NCI-H82 treated with DMSO at 0.1 percent for 48 hours (cell line): ENCODE data around the gene CES4A.
A peak's percentile ranks its signal among the peaks of the same experiment; 100 is the strongest.
"Not testable (repeated sequence)": the region's sequence is repeated elsewhere in the genome, so short reads cannot be mapped to it uniquely, and the experiment has no call there.

Source experiments
- DNase-seq: peaks from one replicate; lab custom pipeline; 2025; ENCODE audit not compliant: unreplicated experiment; lab: John Stamatoyannopoulos, UW

The CES4A gene

DNA sequence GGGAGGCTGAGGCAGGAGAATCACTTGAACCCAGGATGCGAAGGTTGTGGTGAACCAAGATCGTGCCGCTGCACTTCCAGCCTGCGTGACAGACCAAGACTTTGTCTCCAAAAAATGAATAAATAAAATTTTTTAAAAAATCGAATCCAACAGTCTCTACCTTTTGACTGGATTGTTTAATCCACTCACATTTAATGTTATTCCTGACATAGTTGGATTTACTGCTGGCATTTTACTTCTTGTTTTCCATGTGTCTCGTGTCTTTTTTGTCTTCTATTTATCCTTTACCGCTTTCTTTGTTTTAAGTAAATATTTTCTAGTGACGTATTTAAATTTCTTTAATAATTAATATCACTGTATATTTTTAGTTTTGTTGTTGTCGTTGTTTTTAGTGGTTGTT is 5.4 kb upstream of the CES4A start:
- no peak for DNase-seq

DNA sequence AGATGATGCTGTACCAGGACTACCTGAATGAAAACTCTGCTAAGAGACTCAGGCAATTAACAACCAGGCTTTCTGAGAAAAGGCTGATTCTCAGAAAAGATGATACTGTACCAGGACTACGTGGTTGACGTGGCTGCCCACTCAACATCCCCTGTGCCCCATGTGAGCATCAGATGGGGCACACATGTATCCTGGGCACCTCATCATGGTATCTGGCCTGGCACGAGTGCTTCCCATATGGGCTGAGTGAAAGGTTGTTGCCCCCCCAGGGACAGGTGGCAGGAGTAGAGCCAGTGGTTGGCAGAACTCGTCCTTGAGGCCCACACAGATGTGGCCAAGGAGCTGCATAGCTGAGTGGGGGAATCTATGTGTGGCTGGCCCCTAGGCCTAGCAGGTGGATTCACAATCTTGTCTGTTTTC is 3.5 kb upstream of the CES4A start:
- no peak for DNase-seq

DNA sequence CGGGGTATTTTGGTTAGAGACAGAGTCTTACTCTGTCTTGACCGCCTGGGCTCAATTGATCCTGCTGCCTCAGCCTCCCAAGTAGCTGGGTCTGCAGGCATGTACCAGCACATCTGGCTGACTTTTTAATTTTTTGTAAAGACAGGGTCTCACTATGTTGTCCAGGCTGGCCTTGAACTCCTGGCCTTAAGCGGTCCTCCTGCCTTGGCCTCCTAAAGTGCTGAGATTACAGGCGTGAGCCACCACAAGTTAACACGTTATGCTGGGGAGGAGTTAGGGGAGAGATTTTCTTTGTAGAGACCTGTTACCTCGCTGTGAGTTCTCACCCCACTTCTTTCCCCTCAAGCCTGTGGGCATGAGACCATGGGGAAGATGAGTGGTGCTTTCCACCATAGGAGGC is 1.8 kb upstream of the CES4A start:
- no peak for DNase-seq

DNA sequence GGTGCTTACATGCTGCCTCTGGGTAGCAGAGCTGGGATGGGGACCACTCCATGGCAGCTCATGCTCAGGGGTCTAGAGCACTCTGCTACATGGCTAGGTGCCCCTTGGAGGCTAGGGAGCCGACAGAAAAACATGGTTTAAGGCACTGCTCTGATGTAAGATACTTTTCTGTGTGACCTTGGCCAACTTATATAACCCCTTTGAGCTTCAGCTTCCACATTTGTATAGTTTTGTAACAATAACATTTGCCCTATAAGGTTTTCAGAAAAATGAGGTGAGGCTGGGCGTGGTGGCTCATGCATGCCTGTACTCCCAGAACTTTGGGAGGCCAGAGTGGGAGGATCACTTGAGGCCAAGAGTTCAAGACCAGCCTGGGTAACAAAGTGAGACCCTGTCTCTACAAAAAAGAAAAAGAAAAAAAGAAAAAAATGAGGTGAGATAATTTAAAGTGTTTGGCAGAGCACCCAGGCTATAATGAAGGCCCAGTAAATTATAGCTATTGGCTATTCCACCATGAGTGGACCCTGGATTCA is 3.2 kb downstream of the CES4A start:
- no peak for DNase-seq

DNA sequence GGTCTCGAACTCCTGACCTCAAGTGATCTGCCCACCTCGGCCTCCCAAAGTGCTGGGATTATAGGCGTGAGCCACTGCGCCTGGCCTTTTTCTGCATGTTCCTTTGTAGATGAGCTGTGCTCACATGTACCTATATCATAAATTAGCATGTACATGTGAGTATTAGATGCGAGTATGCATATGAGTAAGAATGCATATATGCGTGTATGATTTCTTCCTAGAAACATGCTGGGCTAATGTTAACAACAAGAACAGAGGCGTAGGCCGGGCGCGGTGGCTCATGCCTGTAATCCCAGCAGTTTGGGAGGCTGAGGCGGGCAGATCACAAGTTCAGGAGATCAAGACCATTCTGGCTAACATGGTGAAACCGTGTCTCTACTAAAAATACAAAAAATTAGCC is 5.2 kb downstream of the CES4A start:
- DNase-seq = not testable (repeated sequence)

DNA sequence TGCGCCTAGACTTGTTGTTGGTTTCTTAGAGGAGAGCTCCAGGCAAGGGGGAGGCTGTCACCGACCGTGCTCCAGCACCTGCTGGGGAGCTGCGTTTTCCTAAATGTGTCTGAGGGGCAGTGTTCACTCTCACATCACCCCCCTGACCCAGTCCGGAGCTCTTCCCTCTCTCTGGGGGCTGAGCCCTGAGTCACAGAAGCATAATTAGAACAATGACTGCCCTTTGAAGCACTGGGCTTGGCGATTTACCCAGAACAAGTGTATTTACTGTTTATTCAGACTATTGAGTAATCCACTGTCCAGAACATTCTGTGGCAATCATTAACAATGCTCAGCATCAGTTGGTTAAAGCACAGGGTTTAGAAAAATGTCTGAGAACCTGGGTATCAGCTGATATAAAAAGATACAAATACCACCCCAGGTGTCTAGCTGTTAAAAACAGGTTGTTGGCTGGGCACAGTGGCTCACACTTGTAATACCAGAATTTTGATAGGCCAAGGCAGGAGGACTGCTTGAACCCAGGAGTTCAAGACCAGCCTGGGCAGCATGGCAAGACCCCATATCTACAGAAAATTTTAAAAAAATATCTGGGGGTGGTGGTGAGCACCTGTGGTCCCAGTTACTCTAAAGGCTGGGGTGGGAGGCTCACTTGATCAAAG is 8.1 kb downstream of the CES4A start:
- DNase-seq = no peak

DNA sequence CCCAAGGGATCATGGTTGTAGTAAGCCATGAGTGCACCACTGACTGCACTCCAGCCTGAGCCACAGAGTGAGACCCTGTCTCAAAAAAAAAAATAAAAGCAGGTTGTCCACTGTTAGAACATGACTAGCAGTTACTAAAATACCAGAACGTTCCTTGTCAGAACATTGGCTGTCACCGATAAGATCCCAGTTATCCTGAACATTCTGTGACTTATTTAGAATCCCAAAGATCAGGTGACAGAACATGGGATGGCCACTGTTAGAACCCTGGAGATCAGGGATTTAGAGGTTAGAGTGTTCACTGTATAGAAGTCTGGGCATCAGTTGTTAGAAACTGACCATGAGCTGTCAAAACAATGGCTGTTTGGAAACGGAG is 8.6 kb downstream of the CES4A start:
- no peak for DNase-seq

DNA sequence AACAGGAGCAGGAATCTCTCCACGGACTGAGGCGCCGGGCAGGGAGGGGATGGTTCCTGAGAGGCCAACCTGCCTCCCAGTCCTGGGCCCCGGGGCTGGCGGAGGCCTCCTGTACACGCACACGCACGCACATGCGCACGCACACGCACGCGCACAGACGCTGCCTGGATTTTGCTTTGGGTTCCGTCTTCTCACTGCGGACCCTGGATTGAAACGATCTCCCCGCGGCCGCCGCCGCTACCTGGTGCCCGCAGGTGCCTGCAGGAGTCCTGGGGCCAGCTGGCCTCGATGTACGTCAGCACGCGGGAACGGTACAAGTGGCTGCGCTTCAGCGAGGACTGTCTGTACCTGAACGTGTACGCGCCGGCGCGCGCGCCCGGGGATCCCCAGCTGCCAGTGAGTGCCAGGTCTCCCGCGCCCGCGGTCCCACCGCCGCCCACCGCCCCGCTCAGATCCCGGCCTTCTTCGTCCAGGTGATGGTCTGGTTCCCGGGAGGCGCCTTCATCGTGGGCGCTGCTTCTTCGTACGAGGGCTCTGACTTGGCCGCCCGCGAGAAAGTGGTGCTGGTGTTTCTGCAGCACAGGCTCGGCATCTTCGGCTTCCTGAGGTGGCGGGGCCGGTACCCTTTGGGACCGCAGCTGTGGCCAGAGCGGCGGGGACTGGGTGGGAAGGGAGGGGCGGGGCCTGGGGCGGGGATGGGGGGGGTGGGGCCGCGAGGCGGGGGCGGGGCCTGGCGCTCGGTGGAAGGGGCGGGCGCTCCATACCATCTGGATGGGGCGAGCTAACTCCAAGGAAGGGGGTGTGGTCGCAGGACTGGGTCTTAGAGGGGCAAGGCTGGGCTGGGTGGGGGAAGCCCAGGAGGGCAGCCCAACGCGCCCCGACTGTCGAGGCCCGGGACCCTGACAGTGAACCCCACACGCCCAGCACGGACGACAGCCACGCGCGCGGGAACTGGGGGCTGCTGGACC is 12.3 kb downstream of the CES4A start:
- peak; percentile 46 for DNase-seq

DNA sequence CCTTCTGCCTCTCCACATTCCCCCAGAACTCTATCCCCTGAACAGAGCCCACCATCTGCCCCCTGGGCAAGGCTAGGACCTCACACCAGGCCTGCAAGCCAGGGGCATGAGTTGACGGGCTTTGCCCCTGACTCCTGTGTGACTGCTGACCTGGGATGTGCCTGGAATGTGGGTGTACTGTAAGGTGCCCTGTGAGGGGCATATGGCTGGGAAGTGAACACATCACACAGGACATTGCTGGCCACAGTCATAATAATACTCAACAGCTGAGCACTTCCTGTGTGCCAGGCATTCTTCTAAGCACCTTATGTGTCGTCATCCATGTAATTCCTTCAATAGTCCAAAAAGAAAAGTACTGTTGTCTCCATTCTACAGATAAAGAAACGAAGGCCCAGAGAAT is 13.3 kb downstream of the CES4A start:
- no peak for DNase-seq

DNA sequence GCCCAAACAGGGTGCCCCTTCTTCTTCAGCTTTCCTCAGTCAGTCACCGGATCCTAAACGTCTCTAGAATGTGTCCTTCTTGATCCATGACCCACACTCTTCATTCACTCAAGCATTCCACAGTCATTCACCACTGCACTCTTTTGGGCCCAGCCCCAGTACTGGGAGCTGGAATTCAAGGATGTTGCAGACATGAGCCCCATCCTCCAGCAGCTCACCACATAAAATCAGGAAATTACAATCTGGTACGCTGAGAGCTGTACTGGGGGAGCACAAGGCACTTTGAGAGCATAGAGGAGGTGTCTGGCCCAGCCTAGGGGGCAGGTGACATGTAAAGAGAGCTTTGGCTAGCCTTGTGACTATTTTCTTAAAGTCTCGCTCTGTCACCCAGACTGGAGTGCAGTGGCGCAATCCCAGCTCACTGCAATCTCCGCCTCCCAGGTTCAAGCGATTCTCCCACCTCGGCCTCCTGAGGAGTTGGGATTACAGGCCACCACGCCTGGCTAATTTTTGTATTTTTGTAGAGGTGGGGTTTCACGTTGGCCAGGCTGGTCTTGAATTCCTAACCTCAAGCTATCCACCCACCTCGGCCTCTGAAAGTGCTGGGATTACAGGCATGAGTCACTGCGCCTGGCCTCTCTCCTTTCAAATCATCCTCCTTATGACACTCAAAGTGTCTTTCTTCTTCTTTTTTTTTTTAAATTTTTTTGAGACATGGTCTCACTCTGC is 18.7 kb downstream of the CES4A start:
- no peak for DNase-seq

DNA sequence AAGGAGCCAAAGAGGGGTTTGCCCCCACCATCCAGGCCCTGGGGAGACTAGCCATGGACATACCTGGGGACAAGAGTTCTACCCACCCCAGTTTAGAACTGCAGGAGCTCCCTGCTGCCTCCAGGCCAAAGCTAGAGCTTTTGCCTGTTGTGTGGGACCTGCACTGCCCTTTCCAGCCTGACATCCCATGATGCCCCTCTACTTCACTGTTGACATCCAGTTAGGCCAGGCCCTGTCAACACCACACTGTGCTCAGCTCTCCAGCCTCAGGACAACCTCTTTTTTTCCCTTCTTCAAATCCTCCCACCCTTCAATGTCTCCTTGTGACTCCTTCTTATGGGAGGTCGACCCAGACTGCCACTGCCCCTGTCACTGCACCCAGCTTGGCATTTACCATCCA is 20.8 kb downstream of the CES4A start:
- DNase-seq = no peak

DNA sequence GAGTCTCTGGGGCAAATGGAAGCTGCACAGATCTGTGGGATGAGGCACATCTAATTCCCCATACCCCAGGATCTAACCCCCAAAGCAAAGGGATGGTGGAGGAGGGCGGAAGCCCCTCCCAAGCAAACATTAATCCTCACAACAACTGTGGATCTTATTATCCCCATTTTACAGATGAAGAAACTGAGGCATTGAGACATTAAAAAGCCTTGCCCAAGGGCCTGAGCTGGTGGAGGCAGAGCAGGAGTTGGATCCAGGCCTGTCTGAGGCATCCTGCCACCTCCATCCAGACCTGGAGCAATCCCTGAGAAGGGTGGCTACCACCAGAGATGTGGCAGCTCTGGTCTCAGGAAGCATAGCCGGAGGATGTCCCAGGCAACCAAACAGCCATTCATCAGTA is 22.9 kb downstream of the CES4A start:
- no peak for DNase-seq

DNA sequence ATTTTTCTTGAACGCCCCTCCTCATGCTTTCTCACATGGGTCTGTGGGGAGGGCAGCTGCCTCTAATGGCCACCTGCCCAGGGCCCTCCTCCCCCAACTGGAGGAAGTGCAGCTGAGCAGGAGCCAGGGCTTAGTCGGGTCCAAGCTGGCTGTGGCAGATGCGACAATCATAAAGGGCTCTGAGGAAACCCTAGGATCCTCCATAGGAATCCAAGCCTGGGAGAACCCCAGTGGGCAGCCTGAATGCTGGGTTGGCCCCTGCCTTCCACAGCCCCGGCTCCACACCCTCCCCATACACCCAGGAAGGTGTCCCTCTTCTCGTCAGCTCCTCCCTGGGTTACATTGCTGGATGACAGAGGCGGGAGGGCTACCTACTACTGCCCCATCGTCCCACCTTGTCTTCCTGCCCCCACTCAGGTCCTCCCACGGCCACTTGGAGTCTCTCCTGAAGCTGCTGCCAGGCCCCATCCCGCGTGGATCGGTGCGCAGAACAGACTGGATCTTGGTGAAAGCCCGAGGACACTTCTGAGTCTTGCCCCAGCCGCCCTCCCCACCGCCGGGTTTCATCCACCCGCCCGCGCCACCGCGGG is 24.9 kb downstream of the CES4A start:
- DNase-seq = peak; percentile 40

DNA sequence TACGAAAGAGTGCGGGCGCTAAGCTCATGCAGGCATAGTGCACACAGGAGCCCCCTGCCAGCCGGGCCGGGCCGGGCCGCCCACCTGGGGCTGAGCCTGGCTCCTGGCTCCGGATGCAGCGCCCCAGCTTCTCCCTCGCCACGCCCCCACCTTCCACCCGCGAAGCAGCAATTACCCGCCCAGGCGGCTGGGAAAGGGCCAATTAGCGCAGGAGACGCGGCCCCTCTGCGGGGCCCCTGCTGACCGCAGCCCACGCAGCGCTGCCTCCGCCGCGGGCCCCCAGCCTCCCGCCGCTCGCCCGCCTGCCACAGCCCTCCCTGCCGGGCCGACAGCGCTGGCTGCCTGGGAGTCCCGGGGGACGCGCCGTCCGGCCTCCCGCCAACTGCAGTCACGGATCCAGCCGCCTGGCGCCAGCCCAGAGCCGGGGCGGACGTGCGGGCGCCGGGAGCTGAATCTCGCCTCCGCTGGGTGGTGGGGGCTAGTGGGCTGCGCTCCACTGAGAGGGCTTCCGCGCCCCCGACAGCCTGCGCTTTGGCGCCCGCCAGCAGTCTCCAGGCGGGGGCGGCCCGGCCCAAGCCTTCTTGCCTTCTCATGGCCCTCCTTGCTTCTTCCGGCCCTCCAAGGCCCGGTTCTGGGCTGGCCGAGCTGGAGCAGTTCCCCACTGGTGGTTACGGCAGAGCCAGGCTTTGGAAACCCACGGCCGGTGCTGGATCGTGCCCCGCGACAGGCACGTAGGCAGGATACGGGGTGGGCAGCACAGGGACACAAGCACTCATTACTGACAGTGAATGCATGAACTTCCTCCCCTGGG is 25.6 kb downstream of the CES4A start:
- DNase-seq = no peak

DNA sequence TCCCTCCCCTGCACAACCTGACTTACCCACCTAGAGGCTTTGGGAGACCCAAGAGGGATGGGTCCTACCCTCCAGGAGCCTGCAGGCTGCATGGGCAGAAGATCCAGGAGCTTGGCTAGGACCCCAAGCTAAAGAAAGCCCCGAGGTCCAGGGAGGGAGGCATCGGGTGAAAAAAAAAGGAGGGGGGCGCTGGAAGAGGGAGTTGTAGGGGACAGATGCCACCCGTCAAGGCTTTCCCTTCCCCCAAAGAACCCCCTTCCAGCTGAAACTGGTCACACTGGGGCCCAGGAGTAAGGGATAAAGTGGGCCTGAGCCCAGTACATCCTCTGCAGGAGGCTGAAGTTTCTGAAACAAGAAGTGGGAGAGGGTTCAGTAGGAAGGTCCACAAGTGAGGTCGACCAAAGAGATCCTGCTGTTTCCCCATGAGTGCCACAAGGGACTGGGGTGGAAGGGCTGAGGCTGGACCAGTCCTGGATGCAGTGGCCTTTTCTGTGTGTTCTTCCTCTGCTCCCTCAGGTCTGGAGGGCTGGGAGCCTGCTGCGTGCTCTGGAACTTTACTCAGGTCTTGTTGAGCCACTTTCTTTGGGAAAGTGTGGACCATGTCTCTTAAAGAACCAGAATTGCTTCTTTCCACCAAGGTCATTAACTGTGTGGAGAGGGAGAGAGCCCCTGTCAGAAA is 26.4 kb downstream of the CES4A start:
- DNase-seq = no peak

DNA sequence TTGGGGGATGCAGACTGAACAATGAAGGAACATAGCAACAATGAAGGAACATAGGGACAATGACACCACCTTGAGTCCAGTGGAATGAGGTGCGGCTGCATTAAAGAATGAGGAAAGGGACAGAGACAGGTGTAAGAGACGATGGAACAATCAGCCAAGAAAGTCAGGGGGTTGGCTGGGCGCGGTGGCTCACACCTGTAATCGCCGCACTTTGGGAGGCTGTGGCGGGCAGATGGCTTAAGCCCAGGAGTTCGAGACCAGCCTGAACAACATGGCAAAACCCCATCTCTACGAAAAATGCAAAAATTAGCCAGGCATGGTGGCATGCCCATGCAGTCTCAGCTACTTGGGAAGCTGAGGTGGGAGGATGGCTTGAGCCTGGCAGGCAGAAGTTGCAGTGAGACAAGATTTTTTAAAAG is 26.9 kb downstream of the CES4A start:
- no peak for DNase-seq

DNA sequence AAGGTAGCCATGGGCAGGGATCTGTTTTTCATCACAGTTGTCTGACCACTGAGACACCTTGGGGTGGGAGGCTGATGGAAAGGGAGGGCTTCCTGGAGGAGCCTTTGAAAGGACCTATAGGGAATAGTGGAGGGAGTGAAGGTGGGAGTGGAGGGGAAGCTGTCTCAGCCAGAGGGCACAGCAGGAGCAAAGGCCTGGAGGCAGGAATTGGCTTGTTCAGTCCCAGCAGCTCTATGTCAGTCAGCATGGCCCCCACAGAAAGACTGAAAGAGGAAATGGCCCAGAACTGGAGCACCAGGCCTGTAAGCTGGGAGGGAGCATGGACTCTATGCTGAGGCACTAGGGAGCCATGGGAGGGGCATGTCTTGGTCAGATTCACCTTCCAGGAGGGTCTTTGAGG is 27.8 kb downstream of the CES4A start:
- no peak for DNase-seq

DNA sequence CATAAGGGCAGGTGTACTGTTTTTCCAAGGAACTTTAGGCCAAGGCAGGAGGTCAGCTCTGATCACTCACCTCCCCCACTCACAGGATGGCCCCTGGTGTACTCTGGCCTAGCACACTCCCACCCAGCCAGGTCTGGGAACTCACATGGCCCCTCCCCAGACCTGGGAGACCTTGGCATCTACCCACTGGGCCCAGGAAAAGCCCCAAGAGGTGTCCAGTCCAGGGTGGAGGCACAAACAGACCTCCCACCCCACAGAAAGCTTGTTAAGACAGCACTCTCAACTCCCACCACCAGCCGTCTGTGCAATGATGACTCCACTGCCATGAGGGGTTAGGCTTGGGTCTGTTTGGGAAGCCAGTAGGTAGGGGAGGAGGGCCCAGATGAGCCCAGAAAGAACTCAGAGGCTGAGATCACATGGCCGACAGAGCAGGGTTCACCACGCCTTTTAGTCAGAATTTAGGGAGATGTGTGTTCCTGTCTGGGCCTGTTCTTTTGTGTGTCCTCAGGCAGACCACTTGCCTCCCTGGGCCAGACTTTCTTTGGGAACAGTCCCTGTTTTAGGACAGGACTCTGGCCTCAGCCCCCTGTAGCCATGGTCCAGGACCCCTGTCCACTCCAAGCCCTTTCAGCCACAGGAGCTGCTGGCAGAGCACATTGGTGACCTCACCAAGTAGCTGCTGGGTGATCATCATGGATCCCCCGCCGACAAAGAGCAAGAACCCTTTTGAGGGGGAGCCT is 28.5 kb downstream of the CES4A start:
- no peak for DNase-seq

DNA sequence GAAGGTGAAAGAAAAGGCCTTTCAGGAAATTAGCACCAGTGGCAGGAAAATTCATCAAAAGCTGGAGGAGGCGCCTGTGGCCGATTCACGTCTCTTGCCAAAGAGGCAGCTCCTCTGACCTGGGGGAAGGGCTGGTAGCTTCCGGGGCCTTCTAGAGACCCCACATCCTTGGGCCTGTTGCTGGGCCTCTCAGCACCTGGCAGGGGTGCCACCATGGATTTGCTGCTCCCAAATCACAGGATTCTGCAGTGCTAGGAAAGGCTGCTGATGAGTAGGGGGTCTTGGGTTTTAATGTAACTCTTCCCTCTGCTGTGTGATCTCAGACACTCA is 29.0 kb downstream of the CES4A start:
- DNase-seq = no peak
